Measurements from ENCODE around the gene PKDREJ. TPM values are rescaled to one million over a fixed set of nuclear protein-coding genes. Genes with fewer than 3 reads are reported as not detected.

Gene PKDREJ
- total RNA-seq, 1 donor from 2014 or later: 0.32 TPM

- no peak for DNase-seq (ENCODE audit: low spot score)
These were observed 27.1 kb upstream of the PKDREJ start for GRCh38 chr22:46290121-46290842.

GRCh38 chr22:46289244-46289891 lies 26.2 kb upstream of the PKDREJ start:
- DNase-seq (ENCODE audit: low spot score): no peak

GRCh38 chr22:46288846-46289243 lies 25.7 kb upstream of the PKDREJ start:
- DNase-seq (ENCODE audit: low spot score): no peak

- DNase-seq (ENCODE audit: low spot score): peak; percentile 49
These were observed 25.0 kb upstream of the PKDREJ start for GRCh38 chr22:46287873-46288751.

- no peak for DNase-seq (ENCODE audit: low spot score)
These were observed 24.1 kb upstream of the PKDREJ start for GRCh38 chr22:46286941-46287872.

GRCh38 chr22:46286006-46286405 lies 22.9 kb upstream of the PKDREJ start:
- no peak for DNase-seq (ENCODE audit: low spot score)

GRCh38 chr22:46281866-46282678 lies 18.9 kb upstream of the PKDREJ start:
- no peak for DNase-seq (ENCODE audit: low spot score)

GRCh38 chr22:46280999-46281623 lies 18.0 kb upstream of the PKDREJ start:
- peak; percentile 24 for DNase-seq (ENCODE audit: low spot score)

GRCh38 chr22:46280063-46280817 lies 17.1 kb upstream of the PKDREJ start:
- no peak for DNase-seq (ENCODE audit: low spot score)

GRCh38 chr22:46278656-46279645 lies 15.8 kb upstream of the PKDREJ start:
- no peak for DNase-seq (ENCODE audit: low spot score)

GRCh38 chr22:46276563-46276962 lies 13.4 kb upstream of the PKDREJ start:
- no peak for DNase-seq (ENCODE audit: low spot score)

GRCh38 chr22:46275455-46276122 lies 12.4 kb upstream of the PKDREJ start:
- DNase-seq (ENCODE audit: low spot score): no peak

- no peak for DNase-seq (ENCODE audit: low spot score)
These were observed 11.2 kb upstream of the PKDREJ start for GRCh38 chr22:46274381-46274780.

- DNase-seq (ENCODE audit: low spot score): no peak
These were observed 10.4 kb upstream of the PKDREJ start for GRCh38 chr22:46273432-46274148.

GRCh38 chr22:46272762-46273431 lies 9.8 kb upstream of the PKDREJ start:
- no peak for DNase-seq (ENCODE audit: low spot score)

GRCh38 chr22:46272196-46272595 lies 9.1 kb upstream of the PKDREJ start:
- no peak for DNase-seq (ENCODE audit: low spot score)

Measured in mucosa of gallbladder (tissue), 1 donor.